B cell (primary cell): ENCODE data around the gene LGI1. TPM values are rescaled to one million over a fixed set of nuclear protein-coding genes. Genes with fewer than 3 reads are reported as not detected.

Experiments used
- ATAC-seq: fragments of 200-7000 bp; cut with Tn5 transposase; one replicate; pipeline ENCODE4 v1.10.0; 2021; ENCODE audit warnings: low read depth, mild to moderate bottlenecking, moderate number of reproducible peaks, moderate library complexity
- CTCF ChIA-PET: fragments of 350-600 bp; sonication (Branson Sonifier 250); formaldehyde crosslinking; loops from one replicate; lab custom pipeline; 2021; ENCODE audit warnings: antibody characterized with exemption, inconsistent platforms; lab: Charles Lee
- POLR2A ChIA-PET: fragments of 350-600 bp; sonication (Branson Sonifier 250); formaldehyde crosslinking; loops from one replicate; lab custom pipeline; 2021; ENCODE audit warnings: antibody characterized with exemption; lab: Charles Lee
- DNase-seq: peaks from one replicate; pipeline ENCODE4 v3.0.0; 2013
- H2AFZ ChIP-seq: 2 replicates; pipeline ENCODE4 v1.6.1; 2012; ENCODE audit warnings: mild to moderate bottlenecking, low read depth, low read length; ENCODE audit not compliant: insufficient read depth, poor library complexity, severe bottlenecking
- H3K27ac ChIP-seq, 2 donors: 1 replicate in 1 of 2; 2 replicates in 1 of 2; pipeline ENCODE4 v1.5.1; 2012 to 2013; ENCODE audit warnings: low read length in 2 of 2, mild to moderate bottlenecking in 2 of 2, moderate library complexity in 1 of 2
- H3K27me3 ChIP-seq, 4 experiments: fragments of 200-600 bp in 1 of 4; sonication (generic) in 1 of 4; replicated peaks in 1 of 4; 1 replicate in 2 of 4; 2 replicates in 2 of 4; pipeline versions ENCODE4 v1.6.1 to v1.7.0; 2013 to 2016; ENCODE audit warnings: low read length in 3 of 4, mild to moderate bottlenecking in 2 of 4, mixed read lengths in 1 of 4, moderate library complexity in 1 of 4; ENCODE audit not compliant: insufficient read depth in 4 of 4, control insufficient read depth in 3 of 4; ENCODE audit errors: control extremely low read depth in 1 of 4
- H3K36me3 ChIP-seq, 2 experiments: replicated peaks in 1 of 2; 1 replicate in 1 of 2; 2 replicates in 1 of 2; pipeline versions ENCODE4 v1.6.1 to v1.7.1; 2013; ENCODE audit warnings: low read length in 1 of 2; ENCODE audit not compliant: insufficient read depth in 2 of 2, control insufficient read depth in 1 of 2; ENCODE audit errors: control extremely low read depth in 1 of 2, extremely low read depth in 1 of 2
- H3K4me1 ChIP-seq, 2 donors: fragments of 200-600 bp in 1 of 2; sonication (generic) in 1 of 2; 1 replicate in 1 of 2; 2 replicates in 1 of 2; pipeline versions ENCODE4 v1.5.1 to v1.6.1; 2013 to 2017; ENCODE audit warnings: low read length in 2 of 2; ENCODE audit not compliant: control insufficient read depth in 2 of 2, insufficient read depth in 2 of 2
- H3K4me2 ChIP-seq: replicated peaks from 2 replicates; pipeline ENCODE3; 2012; ENCODE audit warnings: mild to moderate bottlenecking, low read depth, low read length; ENCODE audit not compliant: poor library complexity, severe bottlenecking
- H3K4me3 ChIP-seq, 5 experiments: fragments of 200-600 bp in 1 of 5; sonication (generic) in 1 of 5; 1 replicate in 3 of 5; 2 replicates in 2 of 5; pipeline versions ENCODE4 v1.5.1 to v1.7.0; 2011 to 2016; ENCODE audit warnings: low read length in 4 of 5, mild to moderate bottlenecking in 4 of 5, low read depth in 2 of 5, control low read depth in 1 of 5, moderate library complexity in 1 of 5; ENCODE audit not compliant: insufficient read depth in 1 of 5; ENCODE audit errors: control extremely low read depth in 1 of 5, extremely low read depth in 1 of 5
- H3K79me2 ChIP-seq: fragments of 200-600 bp; sonication (generic); one replicate; pipeline ENCODE4 v1.6.0; 2016; ENCODE audit warnings: low read length; ENCODE audit not compliant: control insufficient read depth, insufficient read depth
- H3K9ac ChIP-seq: fragments of 200-600 bp; sonication (generic); 2 replicates; pipeline ENCODE4 v1.6.1; 2017; ENCODE audit warnings: mild to moderate bottlenecking, low read length, moderate library complexity
- H3K9me3 ChIP-seq, 3 donors: one replicate each; pipeline versions ENCODE4 v1.6.1 to v1.7.1; 2013; ENCODE audit warnings: low read length in 2 of 3; ENCODE audit not compliant: control insufficient read depth in 2 of 3, insufficient read depth in 1 of 3; ENCODE audit errors: control extremely low read depth in 1 of 3
- H4K20me1 ChIP-seq: 2 replicates; pipeline ENCODE4 v1.6.0; 2012; ENCODE audit warnings: mild to moderate bottlenecking, low read length; ENCODE audit not compliant: insufficient read depth, control insufficient read depth, poor library complexity, severe bottlenecking
- H3K27ac Mint-ChIP-seq: one replicate; pipeline ENCODE4 v1.8.0; 2021; ENCODE audit warnings: mixed read lengths
- H3K27me3 Mint-ChIP-seq: one replicate; pipeline ENCODE4 v1.8.0; 2021; ENCODE audit warnings: mixed read lengths
- H3K4me1 Mint-ChIP-seq: one replicate; pipeline ENCODE4 v1.8.0; 2021; ENCODE audit warnings: mixed read lengths
- H3K4me3 Mint-ChIP-seq: one replicate; pipeline ENCODE4 v1.8.0; 2021; ENCODE audit warnings: mixed read lengths
- H3K9me3 Mint-ChIP-seq: one replicate; pipeline ENCODE4 v1.8.0; 2022; ENCODE audit warnings: mixed read lengths; ENCODE audit not compliant: insufficient read depth
- EZH2 ChIP-seq: IDR thresholded peaks from 2 replicates; pipeline ENCODE4 v1.6.1; 2012; ENCODE audit warnings: borderline replicate concordance, low read depth, mild to moderate bottlenecking, moderate library complexity, low read length; ENCODE audit not compliant: insufficient read depth, poor library complexity, severe bottlenecking
- WGBS: methylation state at CpG from one replicate; pipeline ENCODE4 v1.1.5; 2013; ENCODE audit warnings: missing lambda C conversion rate; ENCODE audit not compliant: insufficient coverage; 5-methylcytosine and 5-hydroxymethylcytosine counted together
- intact Hi-C: fragments of 100-400 bp; cut with micrococcal nuclease; formaldehyde crosslinking; loops from one replicate; pipeline ENCODE4 v1.10.0; 2022
- polyA plus RNA-seq: library from polyadenylated mRNA; depleted of rRNA; stranded (reverse); fragments of >200 nt; gene quantifications from 2 replicates; pipeline ENCODE4 v1.2.3, GENCODE V29; 2012
- total RNA-seq, 2 donors: library from RNA; stranded (reverse); fragments of 120-200 nt in 1 of 2; gene quantifications; 1 replicate in 1 of 2; 2 replicates in 1 of 2; pipeline versions ENCODE4 v1.2.3 to v1.2.4, GENCODE V29; 2013 to 2022
- TF ChIP-seq, protein P1 (sequence below): fragments of 200-600 bp; IDR thresholded peaks from one replicate; pipeline ENCODE4 v1.8.0; 2022; ENCODE audit warnings: antibody characterized with exemption, mild to moderate bottlenecking

LGI1 gene
- total and polyA plus RNA-seq, 2 donors (not counting 1 experiment from before 2014, with no cell fraction given), result not detected

DNA sequence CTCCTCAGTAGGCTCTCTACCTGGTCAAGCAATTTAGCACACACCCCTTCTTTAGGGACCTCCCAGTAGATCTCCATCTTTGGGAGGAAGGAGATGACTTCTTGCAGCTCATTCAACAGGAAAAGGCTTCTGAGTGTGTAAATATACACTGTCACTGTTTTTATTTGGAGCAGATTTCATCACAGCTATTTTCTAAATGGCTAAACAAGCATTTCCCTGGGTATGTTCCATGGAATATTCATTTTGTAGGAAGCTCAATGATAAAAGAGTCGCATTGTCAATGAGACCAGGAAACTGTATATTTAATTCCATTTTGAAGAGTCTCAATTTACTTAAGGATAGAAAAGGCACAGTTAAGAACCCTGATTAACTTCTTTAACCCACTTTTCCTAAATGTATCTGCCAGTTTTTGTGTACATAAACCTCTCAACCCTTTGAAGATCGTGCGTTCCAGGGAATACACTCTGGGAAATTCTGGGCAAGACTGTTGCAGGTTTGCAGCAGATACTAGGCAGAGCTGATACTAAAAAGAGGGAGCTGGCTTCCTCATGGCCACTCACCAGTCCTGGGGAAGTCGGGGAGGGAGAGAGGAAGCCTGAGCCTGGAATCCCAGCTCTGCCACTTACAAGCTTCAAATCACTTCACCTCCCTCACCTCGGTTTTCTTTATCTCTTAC, 10.1 kb downstream of the LGI1 start:
- Histone ChIP-seq H3K36me3 (no peaks in the 10 kb centered on the region), H3K9ac (no peak overlapping the region), H3K4me1 (no peaks in the 10 kb centered on the region), H3K4me3 (no peak overlapping the region), H2AFZ (no peak overlapping the region), H3K27me3 (peaks cover 0 to 5% (median 2%) of the 10 kb centered on the region in 4 experiments), H3K79me2 (no peaks in the 10 kb centered on the region), H3K4me2 (no peak overlapping the region), H3K9me3 (no peaks in the 10 kb centered on the region), H3K27ac (no peak overlapping the region), H4K20me1 (no peaks in the 10 kb centered on the region)
- H3K27ac Mint-ChIP-seq, result no peak overlapping the region
- WGBS, result 100% methylated on average over 1 of the region's 5 CpGs
- ATAC-seq (no peak), DNase-seq (no peak)
- H3K9me3 Mint-ChIP-seq, result no peaks in the 10 kb centered on the region
- no peak overlapping the region for H3K4me3 Mint-ChIP-seq
- ChIA-PET CTCF (no interaction called here), POLR2A (no interaction called here)
- H3K4me1 Mint-ChIP-seq, result no peaks in the 10 kb centered on the region
- peaks cover 38% of the 10 kb centered on the region for H3K27me3 Mint-ChIP-seq
- intact Hi-C loops, result no loop called here
- TF ChIP-seq EZH2, result no peak
- TF ChIP-seq, protein P1, sequence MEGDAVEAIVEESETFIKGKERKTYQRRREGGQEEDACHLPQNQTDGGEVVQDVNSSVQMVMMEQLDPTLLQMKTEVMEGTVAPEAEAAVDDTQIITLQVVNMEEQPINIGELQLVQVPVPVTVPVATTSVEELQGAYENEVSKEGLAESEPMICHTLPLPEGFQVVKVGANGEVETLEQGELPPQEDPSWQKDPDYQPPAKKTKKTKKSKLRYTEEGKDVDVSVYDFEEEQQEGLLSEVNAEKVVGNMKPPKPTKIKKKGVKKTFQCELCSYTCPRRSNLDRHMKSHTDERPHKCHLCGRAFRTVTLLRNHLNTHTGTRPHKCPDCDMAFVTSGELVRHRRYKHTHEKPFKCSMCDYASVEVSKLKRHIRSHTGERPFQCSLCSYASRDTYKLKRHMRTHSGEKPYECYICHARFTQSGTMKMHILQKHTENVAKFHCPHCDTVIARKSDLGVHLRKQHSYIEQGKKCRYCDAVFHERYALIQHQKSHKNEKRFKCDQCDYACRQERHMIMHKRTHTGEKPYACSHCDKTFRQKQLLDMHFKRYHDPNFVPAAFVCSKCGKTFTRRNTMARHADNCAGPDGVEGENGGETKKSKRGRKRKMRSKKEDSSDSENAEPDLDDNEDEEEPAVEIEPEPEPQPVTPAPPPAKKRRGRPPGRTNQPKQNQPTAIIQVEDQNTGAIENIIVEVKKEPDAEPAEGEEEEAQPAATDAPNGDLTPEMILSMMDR, result no peak

DNA sequence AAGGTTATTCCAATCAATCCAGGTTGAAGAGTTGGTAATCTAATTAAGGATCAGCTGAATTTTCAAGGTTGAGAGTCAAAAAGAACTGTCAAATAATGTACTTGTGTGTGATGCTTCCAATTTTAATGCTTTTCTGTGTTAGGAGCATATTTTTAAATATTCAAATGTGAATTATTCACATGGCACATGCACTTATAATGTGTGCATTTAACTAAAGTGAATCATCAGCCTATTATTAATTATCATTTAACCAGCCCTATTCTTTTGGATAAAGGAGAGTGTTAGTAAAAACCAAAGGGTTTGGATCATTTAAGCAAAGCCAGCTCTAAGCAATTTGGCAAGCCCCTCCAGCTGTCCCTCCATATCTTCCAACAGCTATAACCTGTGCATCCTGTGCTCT, 11.2 kb downstream of the LGI1 start:
- intact Hi-C loops, result no loop called here
- Histone ChIP-seq H3K9me3 (no peaks in the 10 kb centered on the region), H3K4me2 (no peak overlapping the region), H4K20me1 (no peaks in the 10 kb centered on the region), H3K79me2 (no peaks in the 10 kb centered on the region), H2AFZ (no peak overlapping the region), H3K4me3 (no peak overlapping the region), H3K4me1 (no peaks in the 10 kb centered on the region), H3K27ac (no peak overlapping the region), H3K9ac (no peak overlapping the region), H3K36me3 (no peaks in the 10 kb centered on the region), H3K27me3 (peaks cover 0 to 5% (median 4%) of the 10 kb centered on the region in 4 experiments)
- Mint-ChIP-seq H3K9me3 (no peaks in the 10 kb centered on the region), H3K4me3 (no peak overlapping the region), H3K27me3 (peaks cover 35% of the 10 kb centered on the region), H3K27ac (no peak overlapping the region), H3K4me1 (no peaks in the 10 kb centered on the region)
- no peak for ATAC-seq
- CTCF ChIA-PET, result no interaction called here
- POLR2A ChIA-PET, result no interaction called here
- DNase-seq, result no peak
- TF ChIP-seq, protein P1, result no peak
- TF ChIP-seq EZH2, result no peak
